Adrenal gland (tissue), 5 donors: ENCODE results near the gene BMERB1.

Source experiments
- POLR2A ChIP-seq, 2 donors: fragments of 450-650 bp; IDR thresholded peaks; one replicate each; pipeline ENCODE4 v1.6.1; 2017; ENCODE audit warnings: antibody characterized with exemption in 2 of 2, mild to moderate bottlenecking in 2 of 2, moderate library complexity in 1 of 2
- TF ChIP-seq, protein P1 (sequence below), 6 experiments: fragments of 450-650 bp in 4 of 6; fragments of 200-600 bp in 2 of 6; sonication (generic) in 1 of 6; IDR thresholded peaks; 1 replicate in 5 of 6; 2 replicates in 1 of 6; pipeline versions ENCODE4 v1.5.1 to v1.8.0; 2016 to 2021; ENCODE audit warnings: antibody characterized with exemption in 6 of 6, mild to moderate bottlenecking in 2 of 6, moderate library complexity in 1 of 6
- donor health status: DM: no; HTN: no; CAD: no.

DNA sequence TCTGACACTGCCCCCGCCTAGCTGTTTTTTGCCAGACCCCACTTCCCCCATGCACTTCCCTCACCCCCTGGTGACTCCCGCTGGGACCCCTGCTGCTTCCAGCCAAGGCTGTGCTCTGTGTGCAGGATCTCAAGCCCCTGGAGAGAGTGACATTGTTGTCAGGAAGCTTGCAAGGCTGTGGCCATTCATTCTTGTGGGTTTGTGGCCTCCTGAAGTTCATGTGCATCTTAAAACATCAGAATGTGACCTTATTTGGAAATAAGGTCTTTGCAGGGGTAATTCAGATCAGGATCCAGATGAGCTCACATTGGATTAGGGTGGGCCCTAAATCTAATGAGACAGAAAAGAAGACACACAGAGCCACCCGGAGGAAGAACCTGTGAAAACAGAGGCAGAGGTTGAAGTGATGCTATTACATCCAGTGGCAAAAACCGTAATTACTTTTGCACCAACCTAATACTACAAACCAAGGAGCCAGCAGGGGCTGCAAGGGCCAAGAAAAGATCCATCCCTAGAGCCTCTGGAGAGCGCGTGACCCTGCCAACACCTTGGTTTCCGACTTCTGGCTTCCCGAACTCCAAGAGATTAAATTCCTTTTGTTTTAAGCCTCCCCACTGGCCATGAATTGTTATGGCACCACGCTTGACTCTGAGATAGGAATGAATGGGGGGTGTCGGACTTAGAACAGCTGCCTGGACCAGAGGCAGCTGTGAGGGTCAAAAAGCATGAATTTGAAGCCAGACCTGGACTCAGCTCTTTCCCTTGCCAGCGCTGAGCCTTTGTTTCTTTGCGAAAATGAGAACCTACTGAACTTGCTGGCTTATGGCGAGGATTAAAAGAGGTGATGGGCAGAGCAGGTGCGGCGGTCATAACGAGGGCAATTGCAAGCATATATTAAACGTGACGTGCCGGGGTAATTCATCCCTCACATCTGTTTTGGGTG lies 75.5 kb downstream of the BMERB1 start:
- TF ChIP-seq, protein P1, sequence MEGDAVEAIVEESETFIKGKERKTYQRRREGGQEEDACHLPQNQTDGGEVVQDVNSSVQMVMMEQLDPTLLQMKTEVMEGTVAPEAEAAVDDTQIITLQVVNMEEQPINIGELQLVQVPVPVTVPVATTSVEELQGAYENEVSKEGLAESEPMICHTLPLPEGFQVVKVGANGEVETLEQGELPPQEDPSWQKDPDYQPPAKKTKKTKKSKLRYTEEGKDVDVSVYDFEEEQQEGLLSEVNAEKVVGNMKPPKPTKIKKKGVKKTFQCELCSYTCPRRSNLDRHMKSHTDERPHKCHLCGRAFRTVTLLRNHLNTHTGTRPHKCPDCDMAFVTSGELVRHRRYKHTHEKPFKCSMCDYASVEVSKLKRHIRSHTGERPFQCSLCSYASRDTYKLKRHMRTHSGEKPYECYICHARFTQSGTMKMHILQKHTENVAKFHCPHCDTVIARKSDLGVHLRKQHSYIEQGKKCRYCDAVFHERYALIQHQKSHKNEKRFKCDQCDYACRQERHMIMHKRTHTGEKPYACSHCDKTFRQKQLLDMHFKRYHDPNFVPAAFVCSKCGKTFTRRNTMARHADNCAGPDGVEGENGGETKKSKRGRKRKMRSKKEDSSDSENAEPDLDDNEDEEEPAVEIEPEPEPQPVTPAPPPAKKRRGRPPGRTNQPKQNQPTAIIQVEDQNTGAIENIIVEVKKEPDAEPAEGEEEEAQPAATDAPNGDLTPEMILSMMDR (IDR thresholded peaks at IDR 0.05), result no peak
- no peak for TF ChIP-seq POLR2A (IDR thresholded peaks at IDR 0.05)
